Right cardiac atrium (tissue), 5 donors: ENCODE data around the gene VPS35L. TPM values are rescaled to one million over a fixed set of nuclear protein-coding genes. Genes with fewer than 3 reads are reported as not detected.

Experiments used
- ATAC-seq, 2 donors: fragments of 200-7000 bp; cut with Tn5 transposase; one replicate each; pipeline versions ENCODE4 v1.8.0 to v1.9.1; 2020; ENCODE audit warnings: moderate library complexity in 2 of 2, mild to moderate bottlenecking in 1 of 2
- DNase-seq, 3 donors: peaks; one replicate each; pipeline ENCODE4 v3.0.0-alpha.2; 2020
- H3K27ac ChIP-seq: one replicate; pipeline ENCODE4 v1.5.1; 2013; ENCODE audit warnings: mild to moderate bottlenecking, low read length, control low read depth, moderate library complexity
- H3K27me3 ChIP-seq: one replicate; pipeline ENCODE4 v1.6.1; 2013; ENCODE audit not compliant: control insufficient read depth, insufficient read depth
- H3K4me1 ChIP-seq: one replicate; pipeline ENCODE4 v1.6.1; 2013; ENCODE audit warnings: low read length; ENCODE audit not compliant: control insufficient read depth, insufficient read depth
- H3K4me3 ChIP-seq: one replicate; pipeline ENCODE4 v1.5.1; 2013; ENCODE audit warnings: low read length, control low read depth
- H3K9me3 ChIP-seq: one replicate; pipeline ENCODE4 v1.6.1; 2013; ENCODE audit warnings: low read length; ENCODE audit not compliant: control insufficient read depth
- WGBS: extraction: QIAGEN DNeasy Blood & Tissue Kit; methylation state at CpG from one replicate; pipeline ENCODE4 v1.1.7; 2013; 5-methylcytosine and 5-hydroxymethylcytosine counted together
- intact Hi-C, 4 donors: fragments of 100-400 bp; cut with DNase I; formaldehyde crosslinking; loops; one replicate each; pipeline versions ENCODE4 v1.11.0 to v1.14.0; 2022 to 2023
- polyA plus RNA-seq: library from polyadenylated mRNA; stranded (reverse); fragments of 200-250 nt; gene quantifications from one replicate; pipeline ENCODE4 v1.2.3, GENCODE V29; 2013
- total RNA-seq, 4 donors: library from RNA; stranded (reverse); fragmentation: NEBNext Ultra II Directional; extraction: Animal tissue kit (Norgen Biotek cat#: 25700); gene quantifications; one replicate each; pipeline ENCODE4 v1.2.1, GENCODE V29; 2021
- donor health status: healthy with polysubstance abuse.
- donor health status: DM: no; HTN: yes; CAD: no.
- donor health status: DM: no; HTN: no; CAD: no.
- donor health status: DM: no; HTN: yes; CAD: no; lungs with severe emphysema.
- donor health status: DM: yes; HTN: yes; CAD: no.

The VPS35L gene
- total and polyA plus RNA-seq, 5 donors: 19.8 to 40.1 (median 33.1) TPM

GRCh38 chr16:19598805-19599510, 43.5 kb downstream of the VPS35L start:
- ATAC-seq (no peak), DNase-seq (no peak)
- H3K9me3 ChIP-seq: no peaks in the 10 kb centered on the region
- H3K4me1 ChIP-seq: no peaks in the 10 kb centered on the region
- H3K27me3 ChIP-seq: no peaks in the 10 kb centered on the region
- intact Hi-C loops: no loop called here
- 72% methylated on average over 6 of the region's 6 CpGs for WGBS
- H3K27ac ChIP-seq: no peak overlapping the region
- H3K4me3 ChIP-seq: no peak overlapping the region

- WGBS: 82% methylated on average over 5 of the region's 5 CpGs
- H3K27me3 ChIP-seq: no peaks in the 10 kb centered on the region
- no peaks in the 10 kb centered on the region for H3K4me1 ChIP-seq
- intact Hi-C loops: loop anchor here in 3 of 4 donors (2.0 to 5.0 kb wide), 2 partner anchors 287 kb away; no protein-coding TSS in a partner anchor
- no peaks in the 10 kb centered on the region for H3K9me3 ChIP-seq
- H3K27ac ChIP-seq: no peak overlapping the region
- DNase-seq (no peak), ATAC-seq (no peak)
- no peak overlapping the region for H3K4me3 ChIP-seq
Observed at GRCh38 chr16:19599968-19600716, 44.6 kb downstream of the VPS35L start.

- DNase-seq: no peak
- ATAC-seq: peak in 1 of 2 donors; percentile 36
- H3K4me1 ChIP-seq: no peaks in the 10 kb centered on the region
- no peak overlapping the region for H3K4me3 ChIP-seq
- intact Hi-C loops: loop anchor here in 3 of 4 donors (2.0 to 5.0 kb wide), 2 partner anchors 285 to 286 kb away; no protein-coding TSS in a partner anchor
- no peaks in the 10 kb centered on the region for H3K9me3 ChIP-seq
- WGBS: 61% methylated on average over 13 of the region's 13 CpGs
- no peak overlapping the region for H3K27ac ChIP-seq
- no peaks in the 10 kb centered on the region for H3K27me3 ChIP-seq
Observed at GRCh38 chr16:19601083-19601976, 45.8 kb downstream of the VPS35L start.

- DNase-seq (no peak), ATAC-seq (peak; percentile 30 to 56)
- Histone ChIP-seq H3K4me3 (no peak overlapping the region), H3K9me3 (no peaks in the 10 kb centered on the region), H3K4me1 (no peaks in the 10 kb centered on the region), H3K27ac (no peak overlapping the region), H3K27me3 (no peaks in the 10 kb centered on the region)
- intact Hi-C loops: loop anchor here in 1 of 4 donors (5.0 kb wide), 1 partner anchor 282 kb away; no protein-coding TSS in a partner anchor
- 62% methylated on average over 4 of the region's 4 CpGs for WGBS
Observed at GRCh38 chr16:19604911-19605310, 49.4 kb downstream of the VPS35L start.

GRCh38 chr16:19605701-19606100, 50.2 kb downstream of the VPS35L start:
- Histone ChIP-seq H3K27me3 (no peaks in the 10 kb centered on the region), H3K27ac (no peak overlapping the region), H3K4me3 (no peak overlapping the region), H3K4me1 (no peaks in the 10 kb centered on the region), H3K9me3 (no peaks in the 10 kb centered on the region)
- no peak for ATAC-seq
- intact Hi-C loops: no loop called here
- 91% methylated on average over 1 of the region's 1 CpG for WGBS
- DNase-seq: no peak

- no peak overlapping the region for H3K4me3 ChIP-seq
- intact Hi-C loops: no loop called here
- no peak overlapping the region for H3K27ac ChIP-seq
- ATAC-seq (peak in 1 of 2 donors; percentile 68), DNase-seq (no peak)
- no peaks in the 10 kb centered on the region for H3K27me3 ChIP-seq
- WGBS: 86% methylated on average over 8 of the region's 8 CpGs
- H3K4me1 ChIP-seq: no peaks in the 10 kb centered on the region
- H3K9me3 ChIP-seq: no peaks in the 10 kb centered on the region
Observed at GRCh38 chr16:19607616-19608280, 52.2 kb downstream of the VPS35L start.

- intact Hi-C loops: no loop called here
- WGBS: 71% methylated on average over 5 of the region's 5 CpGs
- no peak overlapping the region for H3K27ac ChIP-seq
- no peaks in the 10 kb centered on the region for H3K27me3 ChIP-seq
- DNase-seq: no peak
- ATAC-seq: no peak
- H3K9me3 ChIP-seq: no peaks in the 10 kb centered on the region
- H3K4me1 ChIP-seq: no peaks in the 10 kb centered on the region
- H3K4me3 ChIP-seq: no peak overlapping the region
Observed at GRCh38 chr16:19609359-19609758, 53.9 kb downstream of the VPS35L start.

- DNase-seq: no peak
- Histone ChIP-seq H3K9me3 (no peaks in the 10 kb centered on the region), H3K4me1 (no peaks in the 10 kb centered on the region), H3K27me3 (no peaks in the 10 kb centered on the region), H3K4me3 (no peak overlapping the region), H3K27ac (no peak overlapping the region)
- WGBS: 92% methylated on average over 13 of the region's 13 CpGs
- intact Hi-C loops: no loop called here
- no peak for ATAC-seq
Observed at GRCh38 chr16:19610200-19610599, 54.7 kb downstream of the VPS35L start.

- H3K4me3 ChIP-seq: no peak overlapping the region
- H3K27ac ChIP-seq: no peak overlapping the region
- ATAC-seq (no peak), DNase-seq (no peak)
- intact Hi-C loops: no loop called here
- H3K27me3 ChIP-seq: no peaks in the 10 kb centered on the region
- no peaks in the 10 kb centered on the region for H3K9me3 ChIP-seq
- H3K4me1 ChIP-seq: no peaks in the 10 kb centered on the region
- WGBS: 90% methylated on average over 5 of the region's 5 CpGs
Observed at GRCh38 chr16:19613834-19614233, 58.3 kb downstream of the VPS35L start.

GRCh38 chr16:19616241-19616640, 60.7 kb downstream of the VPS35L start:
- WGBS: 63% methylated on average over 6 of the region's 6 CpGs

More at GRCh38 chr16:19616241-19616640, 60.7 kb downstream of the VPS35L start:
- Histone ChIP-seq H3K27me3 (no peaks in the 10 kb centered on the region), H3K27ac (no peak overlapping the region), H3K4me1 (no peaks in the 10 kb centered on the region), H3K9me3 (no peaks in the 10 kb centered on the region), H3K4me3 (no peak overlapping the region)
- ATAC-seq (no peak), DNase-seq (no peak)
- intact Hi-C loops: no loop called here
